B cell (primary cell): ENCODE measurements around the gene SELENOS. TPM values are rescaled to one million over a fixed set of nuclear protein-coding genes. Genes with fewer than 3 reads are reported as not detected.

Source experiments
- ATAC-seq: fragments of 200-7000 bp; cut with Tn5 transposase; one replicate; pipeline ENCODE4 v1.10.0; 2021; ENCODE audit warnings: low read depth, mild to moderate bottlenecking, moderate number of reproducible peaks, moderate library complexity
- CTCF ChIA-PET: fragments of 350-600 bp; sonication (Branson Sonifier 250); formaldehyde crosslinking; loops from one replicate; lab custom pipeline; 2021; ENCODE audit warnings: antibody characterized with exemption, inconsistent platforms; lab: Charles Lee
- POLR2A ChIA-PET: fragments of 350-600 bp; sonication (Branson Sonifier 250); formaldehyde crosslinking; loops from one replicate; lab custom pipeline; 2021; ENCODE audit warnings: antibody characterized with exemption; lab: Charles Lee
- DNase-seq: peaks from one replicate; pipeline ENCODE4 v3.0.0; 2013
- H2AFZ ChIP-seq: 2 replicates; pipeline ENCODE4 v1.6.1; 2012; ENCODE audit warnings: mild to moderate bottlenecking, low read depth, low read length; ENCODE audit not compliant: insufficient read depth, poor library complexity, severe bottlenecking
- H3K27ac ChIP-seq, 2 donors: 1 replicate in 1 of 2; 2 replicates in 1 of 2; pipeline ENCODE4 v1.5.1; 2012 to 2013; ENCODE audit warnings: low read length in 2 of 2, mild to moderate bottlenecking in 2 of 2, moderate library complexity in 1 of 2
- H3K27me3 ChIP-seq, 4 experiments: fragments of 200-600 bp in 1 of 4; sonication (generic) in 1 of 4; replicated peaks in 1 of 4; 1 replicate in 2 of 4; 2 replicates in 2 of 4; pipeline versions ENCODE4 v1.6.1 to v1.7.0; 2013 to 2016; ENCODE audit warnings: low read length in 3 of 4, mild to moderate bottlenecking in 2 of 4, mixed read lengths in 1 of 4, moderate library complexity in 1 of 4; ENCODE audit not compliant: insufficient read depth in 4 of 4, control insufficient read depth in 3 of 4; ENCODE audit errors: control extremely low read depth in 1 of 4
- H3K36me3 ChIP-seq, 2 experiments: replicated peaks in 1 of 2; 1 replicate in 1 of 2; 2 replicates in 1 of 2; pipeline versions ENCODE4 v1.6.1 to v1.7.1; 2013; ENCODE audit warnings: low read length in 1 of 2; ENCODE audit not compliant: insufficient read depth in 2 of 2, control insufficient read depth in 1 of 2; ENCODE audit errors: control extremely low read depth in 1 of 2, extremely low read depth in 1 of 2
- H3K4me1 ChIP-seq, 2 donors: fragments of 200-600 bp in 1 of 2; sonication (generic) in 1 of 2; 1 replicate in 1 of 2; 2 replicates in 1 of 2; pipeline versions ENCODE4 v1.5.1 to v1.6.1; 2013 to 2017; ENCODE audit warnings: low read length in 2 of 2; ENCODE audit not compliant: control insufficient read depth in 2 of 2, insufficient read depth in 2 of 2
- H3K4me2 ChIP-seq: replicated peaks from 2 replicates; pipeline ENCODE3; 2012; ENCODE audit warnings: mild to moderate bottlenecking, low read depth, low read length; ENCODE audit not compliant: poor library complexity, severe bottlenecking
- H3K4me3 ChIP-seq, 5 experiments: fragments of 200-600 bp in 1 of 5; sonication (generic) in 1 of 5; 1 replicate in 3 of 5; 2 replicates in 2 of 5; pipeline versions ENCODE4 v1.5.1 to v1.7.0; 2011 to 2016; ENCODE audit warnings: low read length in 4 of 5, mild to moderate bottlenecking in 4 of 5, low read depth in 2 of 5, control low read depth in 1 of 5, moderate library complexity in 1 of 5; ENCODE audit not compliant: insufficient read depth in 1 of 5; ENCODE audit errors: control extremely low read depth in 1 of 5, extremely low read depth in 1 of 5
- H3K79me2 ChIP-seq: fragments of 200-600 bp; sonication (generic); one replicate; pipeline ENCODE4 v1.6.0; 2016; ENCODE audit warnings: low read length; ENCODE audit not compliant: control insufficient read depth, insufficient read depth
- H3K9ac ChIP-seq: fragments of 200-600 bp; sonication (generic); 2 replicates; pipeline ENCODE4 v1.6.1; 2017; ENCODE audit warnings: mild to moderate bottlenecking, low read length, moderate library complexity
- H3K9me3 ChIP-seq, 3 donors: one replicate each; pipeline versions ENCODE4 v1.6.1 to v1.7.1; 2013; ENCODE audit warnings: low read length in 2 of 3; ENCODE audit not compliant: control insufficient read depth in 2 of 3, insufficient read depth in 1 of 3; ENCODE audit errors: control extremely low read depth in 1 of 3
- H4K20me1 ChIP-seq: 2 replicates; pipeline ENCODE4 v1.6.0; 2012; ENCODE audit warnings: mild to moderate bottlenecking, low read length; ENCODE audit not compliant: insufficient read depth, control insufficient read depth, poor library complexity, severe bottlenecking
- H3K27ac Mint-ChIP-seq: one replicate; pipeline ENCODE4 v1.8.0; 2021; ENCODE audit warnings: mixed read lengths
- H3K27me3 Mint-ChIP-seq: one replicate; pipeline ENCODE4 v1.8.0; 2021; ENCODE audit warnings: mixed read lengths
- H3K4me1 Mint-ChIP-seq: one replicate; pipeline ENCODE4 v1.8.0; 2021; ENCODE audit warnings: mixed read lengths
- H3K4me3 Mint-ChIP-seq: one replicate; pipeline ENCODE4 v1.8.0; 2021; ENCODE audit warnings: mixed read lengths
- H3K9me3 Mint-ChIP-seq: one replicate; pipeline ENCODE4 v1.8.0; 2022; ENCODE audit warnings: mixed read lengths; ENCODE audit not compliant: insufficient read depth
- EZH2 ChIP-seq: IDR thresholded peaks from 2 replicates; pipeline ENCODE4 v1.6.1; 2012; ENCODE audit warnings: borderline replicate concordance, low read depth, mild to moderate bottlenecking, moderate library complexity, low read length; ENCODE audit not compliant: insufficient read depth, poor library complexity, severe bottlenecking
- whole genome bisulfite sequencing: methylation state at CpG from one replicate; pipeline ENCODE4 v1.1.5; 2013; ENCODE audit warnings: missing lambda C conversion rate; ENCODE audit not compliant: insufficient coverage; 5-methylcytosine and 5-hydroxymethylcytosine counted together
- intact Hi-C: fragments of 100-400 bp; cut with micrococcal nuclease; formaldehyde crosslinking; loops from one replicate; pipeline ENCODE4 v1.10.0; 2022
- polyA plus RNA-seq: library from polyadenylated mRNA; depleted of rRNA; stranded (reverse); fragments of >200 nt; gene quantifications from 2 replicates; pipeline ENCODE4 v1.2.3, GENCODE V29; 2012
- total RNA-seq, 2 donors: library from RNA; stranded (reverse); fragments of 120-200 nt in 1 of 2; gene quantifications; 1 replicate in 1 of 2; 2 replicates in 1 of 2; pipeline versions ENCODE4 v1.2.3 to v1.2.4, GENCODE V29; 2013 to 2022
- TF ChIP-seq, protein P1 (sequence below): fragments of 200-600 bp; IDR thresholded peaks from one replicate; pipeline ENCODE4 v1.8.0; 2022; ENCODE audit warnings: antibody characterized with exemption, mild to moderate bottlenecking

The SELENOS gene
- total and polyA plus RNA-seq, 2 donors (not counting 1 experiment from before 2014, with no cell fraction given) = 14.2 to 26.8 TPM

DNA sequence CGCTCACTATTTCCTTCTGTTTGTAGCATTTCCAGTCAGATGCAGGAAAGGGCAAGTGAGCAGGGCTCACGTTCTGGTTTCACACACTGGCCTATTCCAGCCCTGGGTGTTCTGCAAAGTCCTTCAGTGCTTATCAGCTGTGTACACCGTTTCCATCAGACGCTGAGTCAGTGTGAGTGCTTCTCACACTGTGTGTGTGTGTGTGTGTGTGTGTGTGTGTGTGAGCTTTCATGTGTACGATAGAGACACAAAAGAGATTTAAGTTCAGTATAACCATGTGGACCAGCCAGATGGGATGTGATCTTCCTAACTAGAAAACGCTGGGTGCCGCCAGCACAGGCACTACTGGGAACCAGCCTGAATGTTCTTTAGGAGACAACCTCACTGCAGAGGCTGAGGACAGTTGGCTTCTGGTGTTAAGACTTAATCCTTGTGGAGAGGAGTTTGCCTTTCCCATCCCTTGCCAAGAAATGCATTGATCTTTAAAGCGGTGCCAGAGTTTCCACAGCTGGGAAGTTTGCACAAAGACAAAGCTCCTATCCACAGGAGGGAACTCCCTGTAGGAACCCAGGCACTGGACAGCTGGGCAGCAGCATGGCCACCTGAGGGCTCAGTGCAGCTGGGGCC lies 21.6 kb downstream of the SELENOS start:
- ATAC-seq (no peak), DNase-seq (no peak)
- H3K27ac Mint-ChIP-seq = no peak overlapping the region
- H3K36me3 ChIP-seq = no peaks in the 10 kb centered on the region
- H3K27me3 ChIP-seq = peaks cover 0 to 10% (median 3%) of the 10 kb centered on the region in 4 experiments
- H3K27me3 Mint-ChIP-seq = peaks cover 9% of the 10 kb centered on the region
- TF ChIP-seq, protein P1, sequence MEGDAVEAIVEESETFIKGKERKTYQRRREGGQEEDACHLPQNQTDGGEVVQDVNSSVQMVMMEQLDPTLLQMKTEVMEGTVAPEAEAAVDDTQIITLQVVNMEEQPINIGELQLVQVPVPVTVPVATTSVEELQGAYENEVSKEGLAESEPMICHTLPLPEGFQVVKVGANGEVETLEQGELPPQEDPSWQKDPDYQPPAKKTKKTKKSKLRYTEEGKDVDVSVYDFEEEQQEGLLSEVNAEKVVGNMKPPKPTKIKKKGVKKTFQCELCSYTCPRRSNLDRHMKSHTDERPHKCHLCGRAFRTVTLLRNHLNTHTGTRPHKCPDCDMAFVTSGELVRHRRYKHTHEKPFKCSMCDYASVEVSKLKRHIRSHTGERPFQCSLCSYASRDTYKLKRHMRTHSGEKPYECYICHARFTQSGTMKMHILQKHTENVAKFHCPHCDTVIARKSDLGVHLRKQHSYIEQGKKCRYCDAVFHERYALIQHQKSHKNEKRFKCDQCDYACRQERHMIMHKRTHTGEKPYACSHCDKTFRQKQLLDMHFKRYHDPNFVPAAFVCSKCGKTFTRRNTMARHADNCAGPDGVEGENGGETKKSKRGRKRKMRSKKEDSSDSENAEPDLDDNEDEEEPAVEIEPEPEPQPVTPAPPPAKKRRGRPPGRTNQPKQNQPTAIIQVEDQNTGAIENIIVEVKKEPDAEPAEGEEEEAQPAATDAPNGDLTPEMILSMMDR = no peak
- no peak for TF ChIP-seq EZH2
- no peak overlapping the region for H3K27ac ChIP-seq
- H3K4me1 ChIP-seq = peaks cover 7 to 9% of the 10 kb centered on the region in 2 donors
- intact Hi-C loops = no loop called here
- H3K4me2 ChIP-seq = no peak overlapping the region
- H3K9ac ChIP-seq = no peak overlapping the region
- H3K9me3 ChIP-seq = no peaks in the 10 kb centered on the region
- peaks cover 14% of the 10 kb centered on the region for H3K79me2 ChIP-seq
- no peak overlapping the region for H3K4me3 ChIP-seq
- peaks cover 7% of the 10 kb centered on the region for H3K4me1 Mint-ChIP-seq
- no peak overlapping the region for H2AFZ ChIP-seq
- WGBS = 57% methylated on average over 6 of the region's 8 CpGs
- H4K20me1 ChIP-seq = peaks cover 3% of the 10 kb centered on the region
- no peak overlapping the region for H3K4me3 Mint-ChIP-seq
- no peaks in the 10 kb centered on the region for H3K9me3 Mint-ChIP-seq
- POLR2A ChIA-PET = no interaction called here
- CTCF ChIA-PET = interaction anchor here (0.7 to 9.3 kb wide), 7 partner anchors 10 to 337 kb away, joined by 3 to 138 read pairs (median 6); partner anchors contain the start of gene LRRK1

DNA sequence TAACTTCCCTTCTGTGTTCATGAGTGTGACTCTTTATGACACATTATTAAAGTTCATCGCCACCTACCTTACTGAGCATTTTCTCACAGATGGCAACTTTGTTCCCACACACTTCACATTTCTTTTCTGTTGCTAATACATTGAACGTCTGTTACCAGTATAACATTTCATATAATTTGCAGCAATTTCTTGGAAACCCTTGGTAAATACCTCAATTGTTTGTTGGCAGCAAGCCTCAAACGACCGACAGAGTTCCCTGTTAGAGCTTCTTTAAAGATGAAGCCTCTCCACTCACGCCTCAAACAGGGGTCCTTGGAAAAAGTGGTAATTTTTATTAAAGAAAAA lies 22.3 kb downstream of the SELENOS start:
- ChIA-PET CTCF (interaction anchor here (4.7 to 9.3 kb wide), 3 partner anchors 9 to 243 kb away, joined by 33 to 138 read pairs (median 133); no protein-coding TSS in a partner anchor), POLR2A (no interaction called here)
- Histone ChIP-seq H4K20me1 (peaks cover 10% of the 10 kb centered on the region), H3K79me2 (peaks cover 21% of the 10 kb centered on the region), H2AFZ (no peak overlapping the region), H3K4me2 (no peak overlapping the region), H3K9me3 (no peaks in the 10 kb centered on the region), H3K4me1 (peaks cover 14 to 16% of the 10 kb centered on the region in 2 donors), H3K27me3 (peaks cover 0 to 10% (median 3%) of the 10 kb centered on the region in 4 experiments), H3K4me3 (no peak overlapping the region), H3K9ac (no peak overlapping the region), H3K27ac (no peak overlapping the region), H3K36me3 (no peaks in the 10 kb centered on the region)
- TF ChIP-seq, protein P1 = no peak
- TF ChIP-seq EZH2 = no peak
- no peak for DNase-seq
- no peaks in the 10 kb centered on the region for H3K9me3 Mint-ChIP-seq
- 71% methylated on average over 2 of the region's 5 CpGs for WGBS
- H3K27me3 Mint-ChIP-seq = peaks cover 6% of the 10 kb centered on the region
- no peak for ATAC-seq
- intact Hi-C loops = no loop called here
- no peak overlapping the region for H3K27ac Mint-ChIP-seq
- peaks cover 14% of the 10 kb centered on the region for H3K4me1 Mint-ChIP-seq
- H3K4me3 Mint-ChIP-seq = no peak overlapping the region
